Glutamatergic neuron (in vitro differentiated cells): ENCODE results near the gene GART. TPM values are rescaled to one million over a fixed set of nuclear protein-coding genes. Genes with fewer than 3 reads are reported as not detected.
A peak's percentile ranks its signal among the peaks of the same experiment; 100 is the strongest.

Source experiments
- DNase-seq: peaks from one replicate; pipeline ENCODE4 v3.0.0; 2022
- H3K27ac Mint-ChIP-seq: one replicate; pipeline ENCODE4 v1.8.0; 2020; ENCODE audit warnings: mild to moderate bottlenecking, mixed read lengths, inconsistent platforms; ENCODE audit not compliant: unreplicated experiment
- H3K27me3 Mint-ChIP-seq: one replicate; pipeline ENCODE4 v1.8.0; 2020; ENCODE audit warnings: mild to moderate bottlenecking, moderate library complexity, mixed read lengths, inconsistent platforms; ENCODE audit not compliant: unreplicated experiment
- H3K36me3 Mint-ChIP-seq: one replicate; pipeline ENCODE4 v1.8.0; 2020; ENCODE audit warnings: mild to moderate bottlenecking, mixed read lengths, inconsistent platforms; ENCODE audit not compliant: unreplicated experiment
- H3K4me1 Mint-ChIP-seq: one replicate; pipeline ENCODE4 v1.8.0; 2020; ENCODE audit warnings: mild to moderate bottlenecking, low read depth, mixed read lengths, inconsistent platforms; ENCODE audit not compliant: unreplicated experiment
- H3K4me3 Mint-ChIP-seq: one replicate; pipeline ENCODE4 v1.8.0; 2020; ENCODE audit warnings: mild to moderate bottlenecking, mixed read lengths, inconsistent platforms; ENCODE audit not compliant: unreplicated experiment
- H3K9me3 Mint-ChIP-seq: one replicate; pipeline ENCODE4 v1.8.0; 2020; ENCODE audit warnings: mild to moderate bottlenecking, moderate library complexity, mixed read lengths, inconsistent platforms; ENCODE audit not compliant: unreplicated experiment
- total RNA-seq: library from RNA; stranded (reverse); fragmentation: NEBNext Ultra II Directional; extraction: Animal tissue kit (Norgen Biotek cat#: 25700); gene quantifications from one replicate; pipeline ENCODE4 v1.2.1, GENCODE V29; 2021; ENCODE audit not compliant: unreplicated experiment
- TF ChIP-seq, protein P1 (sequence below): fragments of 200-600 bp; sonication (generic); IDR thresholded peaks from one replicate; pipeline ENCODE4 v1.5.0; 2021; ENCODE audit not compliant: partially characterized antibody, unreplicated experiment

GART gene
- total RNA-seq, 1 donor from 2014 or later: 70.3 TPM

DNA sequence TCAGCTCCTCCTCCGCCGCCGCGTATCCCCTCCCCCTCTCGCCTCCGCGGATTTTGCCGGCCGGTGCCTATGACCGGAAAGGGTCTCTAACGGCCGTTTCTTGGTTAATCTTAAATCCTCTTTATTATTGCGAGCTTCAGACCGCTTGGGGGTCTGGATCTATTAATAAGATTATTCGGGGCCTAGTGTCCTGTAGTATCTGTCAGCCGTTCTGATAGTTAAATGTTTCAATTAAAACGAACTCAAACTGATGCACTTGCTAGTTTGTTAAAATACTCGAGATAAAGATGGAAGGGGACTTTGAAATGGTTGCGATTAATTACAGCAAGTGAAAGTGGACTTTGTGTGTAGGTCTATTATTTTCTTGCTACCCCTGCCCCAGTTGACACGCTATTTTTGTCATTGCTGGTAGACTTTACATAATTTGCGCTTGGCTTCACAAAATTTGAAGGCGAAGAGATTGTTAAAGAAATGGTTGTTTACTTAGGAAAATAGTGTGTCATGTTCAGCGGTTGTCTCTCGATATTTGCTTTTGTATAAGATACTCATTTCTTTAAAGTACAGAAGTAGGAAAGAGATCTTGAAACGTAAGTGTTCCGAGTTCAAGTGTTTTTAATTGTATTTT is 1.7 kb upstream of the GART start:
- H3K36me3 Mint-ChIP-seq: no peaks in the 10 kb centered on the region
- H3K27ac Mint-ChIP-seq: peak overlapping the region; percentile 100
- DNase-seq: peak; percentile 86

DNA sequence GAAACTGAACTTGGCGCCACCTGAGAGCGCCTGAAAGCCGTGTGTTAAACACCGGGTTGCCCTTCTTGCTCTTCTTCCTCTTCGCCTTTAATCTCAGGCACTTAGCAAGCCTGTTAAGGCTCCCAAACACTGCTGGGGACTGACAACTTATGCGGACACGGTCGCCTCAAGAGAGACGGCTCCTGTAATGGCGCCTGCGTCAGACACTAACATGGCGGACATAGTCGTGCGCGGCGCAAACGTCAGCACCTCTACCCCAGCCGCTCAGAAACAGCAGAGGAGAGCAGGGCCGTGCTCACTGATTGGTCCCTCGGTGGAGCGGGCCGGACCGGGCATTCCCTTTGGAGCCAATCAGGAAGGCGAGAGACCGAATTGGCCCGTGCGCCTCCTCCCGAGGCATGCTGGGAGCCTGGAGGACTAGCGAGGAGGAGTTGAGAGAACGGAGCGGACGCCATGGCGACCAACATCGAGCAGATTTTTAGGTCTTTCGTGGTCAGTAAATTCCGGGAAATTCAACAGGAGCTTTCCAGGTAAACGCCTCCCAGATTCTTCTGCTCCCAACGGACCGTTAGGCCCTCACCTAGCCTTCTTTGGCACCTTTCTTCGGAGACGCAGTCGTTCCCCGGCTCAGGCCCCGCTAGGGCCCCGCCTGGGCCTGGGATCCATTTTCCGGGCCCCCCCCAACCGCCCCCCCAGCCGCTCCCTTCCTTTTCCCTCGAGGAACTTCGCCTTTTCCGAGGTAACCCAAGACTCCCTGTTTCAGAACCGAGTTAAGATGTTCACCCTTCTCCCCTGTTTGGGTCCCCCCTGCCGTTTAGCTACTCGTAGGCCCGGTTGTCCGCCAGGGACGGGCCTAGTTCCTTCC is 955 bp upstream of the GART start, which contains the start of gene SON:
Gene SON, plus strand, starts transcription at position 399 of the 865 bp plus-strand sequence. Its CDS starts 55 bp downstream, at position 454.
- Mint-ChIP-seq H3K9me3 (peaks cover 15% of the 10 kb centered on the region), H3K27me3 (peaks cover 13% of the 10 kb centered on the region), H3K36me3 (no peaks in the 10 kb centered on the region), H3K27ac (peak within 1 kb of the TSS; percentile 100), H3K4me3 (peak within 1 kb of the TSS; percentile 100), H3K4me1 (peaks cover 11% of the 10 kb centered on the region)
- peak; percentile 97 for DNase-seq
- TF ChIP-seq, protein P1, sequence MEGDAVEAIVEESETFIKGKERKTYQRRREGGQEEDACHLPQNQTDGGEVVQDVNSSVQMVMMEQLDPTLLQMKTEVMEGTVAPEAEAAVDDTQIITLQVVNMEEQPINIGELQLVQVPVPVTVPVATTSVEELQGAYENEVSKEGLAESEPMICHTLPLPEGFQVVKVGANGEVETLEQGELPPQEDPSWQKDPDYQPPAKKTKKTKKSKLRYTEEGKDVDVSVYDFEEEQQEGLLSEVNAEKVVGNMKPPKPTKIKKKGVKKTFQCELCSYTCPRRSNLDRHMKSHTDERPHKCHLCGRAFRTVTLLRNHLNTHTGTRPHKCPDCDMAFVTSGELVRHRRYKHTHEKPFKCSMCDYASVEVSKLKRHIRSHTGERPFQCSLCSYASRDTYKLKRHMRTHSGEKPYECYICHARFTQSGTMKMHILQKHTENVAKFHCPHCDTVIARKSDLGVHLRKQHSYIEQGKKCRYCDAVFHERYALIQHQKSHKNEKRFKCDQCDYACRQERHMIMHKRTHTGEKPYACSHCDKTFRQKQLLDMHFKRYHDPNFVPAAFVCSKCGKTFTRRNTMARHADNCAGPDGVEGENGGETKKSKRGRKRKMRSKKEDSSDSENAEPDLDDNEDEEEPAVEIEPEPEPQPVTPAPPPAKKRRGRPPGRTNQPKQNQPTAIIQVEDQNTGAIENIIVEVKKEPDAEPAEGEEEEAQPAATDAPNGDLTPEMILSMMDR: no peak

More for the DNA sequence above, 1.7 kb upstream of the GART start:
- H3K9me3 Mint-ChIP-seq: peaks cover 15% of the 10 kb centered on the region
- peak overlapping the region; percentile 100 for H3K4me3 Mint-ChIP-seq
- TF ChIP-seq, protein P1: no peak
- H3K27me3 Mint-ChIP-seq: peaks cover 13% of the 10 kb centered on the region
- H3K4me1 Mint-ChIP-seq: peaks cover 11% of the 10 kb centered on the region

DNA sequence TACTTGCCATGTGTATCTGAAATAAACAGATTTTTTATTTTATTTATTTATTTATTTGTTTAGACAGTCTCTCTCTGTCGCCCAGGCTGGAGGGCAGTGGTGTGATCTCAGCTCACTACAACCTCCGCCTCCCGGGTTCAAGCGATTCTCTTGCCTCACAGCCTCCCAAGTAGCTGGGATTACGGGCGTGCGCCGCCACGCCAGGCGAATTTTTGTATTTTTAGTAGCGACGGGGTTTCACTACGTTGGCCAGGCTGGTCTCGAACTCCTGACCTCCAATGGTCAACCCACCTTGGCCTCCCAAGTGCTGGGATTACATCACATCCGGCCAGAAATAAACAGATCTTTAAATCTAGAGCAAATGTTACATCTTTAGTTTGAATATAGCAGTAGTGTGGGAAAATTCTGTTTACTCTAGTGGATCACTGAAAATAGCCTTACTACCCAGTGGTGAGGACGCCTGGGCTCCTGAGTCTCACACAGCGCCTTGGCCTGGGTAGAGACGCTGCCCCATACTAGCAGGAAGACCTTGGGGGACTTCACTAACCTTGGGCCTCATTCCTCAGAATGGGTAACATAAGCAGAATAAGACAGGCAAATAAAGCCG is 709 bp downstream of the GART start:
- Mint-ChIP-seq H3K9me3 (peaks cover 15% of the 10 kb centered on the region), H3K27ac (peak overlapping the region; percentile 91), H3K27me3 (peaks cover 13% of the 10 kb centered on the region), H3K4me3 (peak overlapping the region; percentile 95), H3K36me3 (peaks cover 6% of the 10 kb centered on the region), H3K4me1 (peaks cover 11% of the 10 kb centered on the region)
- TF ChIP-seq, protein P1: no peak
- no peak for DNase-seq

DNA sequence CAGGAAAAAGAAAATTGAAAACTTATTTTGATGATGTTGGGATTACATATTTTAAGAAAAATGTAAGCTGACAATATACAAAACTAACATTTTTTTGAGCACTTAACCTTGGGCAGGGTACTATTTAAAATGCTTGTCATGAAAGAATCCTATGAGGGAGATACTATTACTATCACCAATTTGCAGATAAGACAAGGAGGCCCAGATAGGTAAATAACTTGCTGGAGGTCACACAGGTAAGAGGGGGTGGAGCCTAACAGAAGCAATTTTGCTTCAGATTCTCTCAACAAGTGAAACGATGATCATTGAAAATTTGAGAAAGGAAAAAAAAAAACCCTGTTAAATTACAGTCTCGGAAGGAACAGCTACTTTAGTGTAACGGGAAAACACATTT is 1.2 kb downstream of the GART start:
- DNase-seq: no peak
- peaks cover 10% of the 10 kb centered on the region for H3K4me1 Mint-ChIP-seq
- peak overlapping the region; percentile 74 for H3K4me3 Mint-ChIP-seq
- no peak overlapping the region for H3K27ac Mint-ChIP-seq
- TF ChIP-seq, protein P1: no peak
- peaks cover 13% of the 10 kb centered on the region for H3K27me3 Mint-ChIP-seq
- peaks cover 15% of the 10 kb centered on the region for H3K9me3 Mint-ChIP-seq
- H3K36me3 Mint-ChIP-seq: peaks cover 6% of the 10 kb centered on the region
